MCF 10A (cell line): ENCODE results near the gene ZNF627. TPM values are rescaled to one million over a fixed set of nuclear protein-coding genes. Genes with fewer than 3 reads are reported as not detected.

Experiments
- BruUV-seq: library from RNA; stranded (reverse); fragments of 400-500 nt; replicated peaks from 2 replicates; lab custom pipeline; 2021; lab: Mats Ljungman, UMichigan
- CTCF ChIA-PET: fragments of 300-600 bp; sonication (Branson Sonifier 250); formaldehyde crosslinking; extraction: SDS; loops from one replicate; lab custom pipeline; 2021; ENCODE audit warnings: antibody characterized with exemption, inconsistent platforms; lab: Yijun Ruan, JAX
- POLR2A ChIA-PET: fragments of 300-600, 350-650 bp; sonication (Branson Sonifier 250); formaldehyde crosslinking; extraction: SDS; loops from one replicate; lab custom pipeline; 2020; ENCODE audit warnings: antibody characterized with exemption, inconsistent platforms; lab: Yijun Ruan, JAX
- DNase-seq: peaks from one replicate; pipeline ENCODE4 v3.0.0-alpha.2; 2018; ENCODE audit not compliant: unreplicated experiment
- H3K27ac Mint-ChIP-seq: one replicate; pipeline ENCODE4 v1.8.0; 2022; ENCODE audit warnings: mild to moderate bottlenecking, low read depth, mixed read lengths; ENCODE audit not compliant: unreplicated experiment
- H3K27me3 Mint-ChIP-seq: one replicate; pipeline ENCODE4 v1.8.0; 2022; ENCODE audit warnings: mixed read lengths; ENCODE audit not compliant: insufficient read depth, unreplicated experiment
- H3K36me3 Mint-ChIP-seq: one replicate; pipeline ENCODE4 v1.8.0; 2022; ENCODE audit warnings: mild to moderate bottlenecking, moderate library complexity, mixed read lengths; ENCODE audit not compliant: insufficient read depth, unreplicated experiment
- H3K4me1 Mint-ChIP-seq: one replicate; pipeline ENCODE4 v1.8.0; 2022; ENCODE audit warnings: mixed read lengths; ENCODE audit not compliant: insufficient read depth, unreplicated experiment
- H3K4me3 Mint-ChIP-seq: one replicate; pipeline ENCODE4 v1.8.0; 2022; ENCODE audit warnings: mild to moderate bottlenecking, moderate library complexity, mixed read lengths; ENCODE audit not compliant: unreplicated experiment
- H3K9me3 Mint-ChIP-seq: one replicate; pipeline ENCODE4 v1.8.0; 2022; ENCODE audit warnings: mixed read lengths; ENCODE audit not compliant: unreplicated experiment
- CTCF ChIP-seq: fragments of 200-600 bp; IDR thresholded peaks from one replicate; pipeline ENCODE4 v1.8.0; 2022; ENCODE audit warnings: antibody characterized with exemption, mild to moderate bottlenecking; ENCODE audit not compliant: unreplicated experiment
- intact Hi-C: fragments of 100-400 bp; cut with micrococcal nuclease; formaldehyde crosslinking; loops from 2 replicates; pipeline ENCODE4 v1.14.1; 2022
- total RNA-seq: library from RNA; stranded (reverse); gene quantifications from 2 replicates; pipeline ENCODE4 v1.2.3, GENCODE V29; 2022

The ZNF627 gene
- total RNA-seq, 1 experiment from 2014 or later: 8.7 TPM

GRCh38 chr19:11577451-11578257 lies 19.6 kb upstream of the ZNF627 start, which contains the start of gene ACP5:
TSS of gene ACP5 (minus strand) at chr19:11577645. CDS start at chr19:11577317, 328 bp downstream.
- no peaks in the 10 kb centered on the region for H3K36me3 Mint-ChIP-seq
- BruUV-seq: no TSS peak
- peaks cover 6% of the 10 kb centered on the region for H3K4me1 Mint-ChIP-seq
- no peaks in the 10 kb centered on the region for H3K9me3 Mint-ChIP-seq
- no peak for DNase-seq
- POLR2A ChIA-PET: interaction anchor here (1.3 kb wide), 1 partner anchor 19 kb away, joined by 6 read pairs; the partner anchor contains the start of gene ELOF1
- H3K4me3 Mint-ChIP-seq: no peak within 1 kb of the TSS
- CTCF ChIA-PET: interaction anchor here (0.9 to 1.2 kb wide), 3 partner anchors 11 to 19 kb away, joined by 3 read pairs; no protein-coding TSS in a partner anchor
- intact Hi-C loops: no loop called here
- no peak for TF ChIP-seq CTCF
- no peaks in the 10 kb centered on the region for H3K27me3 Mint-ChIP-seq
- no peak within 1 kb of the TSS for H3K27ac Mint-ChIP-seq

GRCh38 chr19:11578258-11579142 lies 18.8 kb upstream of the ZNF627 start:
- Mint-ChIP-seq H3K9me3 (no peaks in the 10 kb centered on the region), H3K36me3 (no peaks in the 10 kb centered on the region), H3K27me3 (no peaks in the 10 kb centered on the region), H3K27ac (no peak overlapping the region), H3K4me1 (peaks cover 6% of the 10 kb centered on the region), H3K4me3 (no peak overlapping the region)
- no peak for TF ChIP-seq CTCF
- CTCF ChIA-PET: interaction anchor here (0.5 to 1.2 kb wide), 4 partner anchors 10 to 19 kb away, joined by 3 read pairs; no protein-coding TSS in a partner anchor
- no peak for DNase-seq
- intact Hi-C loops: no loop called here
- no TSS peak for BruUV-seq
- POLR2A ChIA-PET: interaction anchor here (1.3 kb wide), 1 partner anchor 20 kb away, joined by 6 read pairs; the partner anchor contains the start of gene ELOF1

GRCh38 chr19:11580116-11580515 lies 17.2 kb upstream of the ZNF627 start:
- DNase-seq: no peak
- intact Hi-C loops: loop anchor here (10.0 kb wide), 1 partner anchor 45 kb away; the partner anchor contains the start of gene CNN1
- no peak for TF ChIP-seq CTCF
- no peaks in the 10 kb centered on the region for H3K9me3 Mint-ChIP-seq
- ChIA-PET CTCF (interaction anchor here (0.7 kb wide), 1 partner anchor 62 kb away, joined by 3 read pairs; no protein-coding TSS in a partner anchor), POLR2A (interaction anchor here (1.2 kb wide), 1 partner anchor 21 kb away, joined by 3 read pairs; the partner anchor contains the start of gene ELOF1)
- no peaks in the 10 kb centered on the region for H3K27me3 Mint-ChIP-seq
- no peaks in the 10 kb centered on the region for H3K36me3 Mint-ChIP-seq
- no TSS peak for BruUV-seq
- H3K4me3 Mint-ChIP-seq: no peak overlapping the region
- no peak overlapping the region for H3K27ac Mint-ChIP-seq
- peaks cover 6% of the 10 kb centered on the region for H3K4me1 Mint-ChIP-seq
